GM19351 (cell line): ENCODE data around the gene ODC1.

Source experiments
- ATAC-seq: cut with Tn5 transposase; IDR thresholded peaks from one replicate; pipeline ENCODE4 v1.9.1; 2021; ENCODE audit warnings: mild to moderate bottlenecking, moderate library complexity; ENCODE audit not compliant: unreplicated experiment

Gene ODC1

DNA sequence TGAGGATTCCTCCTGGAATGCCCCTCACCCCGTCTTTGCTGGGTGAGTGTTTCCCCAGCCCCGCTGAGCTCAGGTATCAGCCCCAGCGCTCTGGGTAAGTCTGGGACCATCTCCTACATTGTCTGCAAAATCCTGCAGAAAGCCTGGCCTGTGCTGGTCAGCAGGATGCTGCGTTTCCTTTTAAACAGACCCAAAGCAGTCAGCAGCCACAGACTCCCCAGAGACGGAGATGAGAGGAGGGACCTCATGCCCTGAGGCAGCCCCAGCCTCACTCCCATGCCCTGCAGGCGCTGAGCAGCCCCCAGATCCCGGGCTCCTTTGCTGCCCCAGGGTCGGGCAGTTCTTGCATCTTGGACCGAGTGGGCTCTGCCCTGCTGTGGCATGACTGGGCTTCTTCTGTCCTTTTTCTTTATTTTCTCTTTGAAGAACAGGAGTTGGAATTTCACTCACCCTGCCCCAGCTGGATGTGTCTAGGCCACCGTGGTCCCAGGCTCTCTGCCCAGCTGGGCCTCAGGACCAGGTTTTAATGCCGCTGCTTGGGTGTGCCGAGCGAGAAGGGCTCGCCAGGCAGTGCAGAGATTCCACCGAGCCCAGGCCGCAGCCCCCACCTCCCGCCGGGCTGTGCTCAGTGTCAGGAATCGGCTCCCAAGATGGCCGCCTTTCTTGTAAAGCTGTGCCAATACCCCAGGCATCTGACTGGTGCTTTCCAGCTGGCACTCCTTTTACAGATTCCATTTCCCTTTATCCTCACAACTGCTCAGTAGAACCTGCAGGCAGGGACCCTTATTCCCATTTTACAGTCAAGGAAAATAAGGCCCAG, 43.6 kb downstream of the ODC1 start:
- ATAC-seq, result no peak

DNA sequence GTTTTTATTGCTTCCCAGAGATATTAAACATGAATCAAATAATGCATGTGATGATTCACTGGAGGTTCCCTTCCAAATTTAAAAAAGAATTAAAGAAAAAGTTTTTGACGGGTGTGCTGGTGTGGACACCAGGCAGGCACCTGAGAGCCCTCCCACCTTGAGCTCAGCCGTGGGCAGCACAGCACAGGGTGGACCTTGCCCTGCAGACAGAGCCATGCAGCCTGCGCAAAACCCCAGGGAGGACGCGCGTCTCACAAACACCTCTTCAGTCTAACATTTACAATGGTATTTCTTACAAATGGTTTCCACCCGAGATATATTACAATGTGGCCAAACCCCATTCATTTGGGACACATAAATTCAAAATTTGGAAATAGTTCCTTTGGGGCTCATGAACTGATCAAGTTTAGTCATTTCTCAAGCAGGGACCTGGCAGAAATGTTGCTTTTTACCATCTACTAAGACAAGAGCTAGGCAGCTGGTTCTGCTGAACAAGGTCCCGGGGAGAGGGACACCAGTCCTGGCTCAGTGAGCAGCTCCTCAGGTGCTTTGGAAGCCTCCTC, 45.4 kb downstream of the ODC1 start:
- ATAC-seq, result no peak

DNA sequence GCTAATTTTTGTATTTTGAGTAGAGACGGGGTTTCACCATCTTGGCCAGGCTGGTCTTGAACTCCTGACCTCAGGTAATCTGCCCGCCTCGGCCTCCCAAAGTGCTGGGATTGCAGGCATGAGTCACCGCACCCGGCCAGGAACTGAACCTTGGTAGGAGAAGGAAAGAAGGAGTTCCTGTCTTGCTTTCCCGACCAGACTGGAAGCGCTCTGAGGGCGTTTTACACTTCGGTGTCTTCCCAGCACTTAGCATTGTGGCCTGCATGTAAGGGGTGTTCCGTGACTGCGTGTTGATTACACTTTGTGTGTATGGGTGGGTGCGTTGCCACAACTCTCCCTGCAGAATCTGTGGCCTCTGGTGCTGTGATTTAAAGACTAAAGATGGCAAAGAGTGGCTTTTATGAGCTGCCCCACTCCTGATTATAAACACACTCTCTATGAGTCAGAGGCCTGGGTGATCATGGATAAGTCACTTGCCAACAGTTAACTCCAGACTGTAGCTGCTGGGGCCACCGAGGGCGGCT, 46.0 kb downstream of the ODC1 start:
- ATAC-seq, result no peak

DNA sequence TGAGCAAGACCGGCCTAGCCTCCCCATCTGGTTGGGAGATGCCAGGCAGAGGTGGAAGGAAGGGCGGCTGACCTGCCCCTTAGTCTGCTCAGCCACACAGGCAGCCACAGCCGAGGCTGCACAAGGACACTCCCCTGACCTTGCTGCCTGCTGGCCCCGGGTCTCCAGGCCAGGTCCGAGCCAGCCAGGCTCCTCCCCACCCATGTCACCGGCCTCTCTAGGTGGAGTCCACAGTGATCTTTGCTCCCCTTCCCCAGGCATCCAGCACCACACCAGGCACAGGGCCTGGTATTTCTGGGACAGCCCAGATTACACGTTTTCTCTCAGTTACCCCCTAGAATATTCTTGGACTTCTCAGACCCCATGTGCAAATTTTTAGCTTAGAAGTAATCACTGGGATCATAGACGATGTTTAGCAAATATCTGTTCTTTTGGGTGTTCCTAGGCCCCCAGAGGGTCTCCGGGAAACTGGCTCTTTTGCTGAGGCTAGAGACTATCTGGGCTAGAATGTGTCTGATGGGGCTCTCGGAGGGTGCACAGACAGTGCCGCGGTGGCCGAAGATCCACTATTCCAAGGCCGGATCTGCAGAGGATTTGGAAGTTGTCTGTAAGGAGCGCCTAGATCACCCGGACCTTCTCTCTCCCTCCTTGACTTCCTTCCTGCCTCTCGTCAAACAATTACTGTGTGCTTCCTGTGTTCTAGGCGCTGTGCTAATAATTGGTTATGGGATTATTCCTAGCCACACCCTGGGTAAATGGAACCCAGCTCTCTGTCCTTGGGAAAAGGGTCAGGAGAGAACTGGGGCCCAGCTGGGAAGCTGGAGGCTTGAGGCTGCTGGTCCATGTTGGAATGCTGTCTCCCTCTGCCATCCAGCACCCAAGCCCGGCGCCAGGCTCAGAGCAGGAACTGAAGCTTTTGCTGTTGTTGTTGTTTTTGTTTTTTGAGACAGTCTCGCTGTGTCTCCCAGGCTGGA, 46.9 kb downstream of the ODC1 start:
- no peak for ATAC-seq

DNA sequence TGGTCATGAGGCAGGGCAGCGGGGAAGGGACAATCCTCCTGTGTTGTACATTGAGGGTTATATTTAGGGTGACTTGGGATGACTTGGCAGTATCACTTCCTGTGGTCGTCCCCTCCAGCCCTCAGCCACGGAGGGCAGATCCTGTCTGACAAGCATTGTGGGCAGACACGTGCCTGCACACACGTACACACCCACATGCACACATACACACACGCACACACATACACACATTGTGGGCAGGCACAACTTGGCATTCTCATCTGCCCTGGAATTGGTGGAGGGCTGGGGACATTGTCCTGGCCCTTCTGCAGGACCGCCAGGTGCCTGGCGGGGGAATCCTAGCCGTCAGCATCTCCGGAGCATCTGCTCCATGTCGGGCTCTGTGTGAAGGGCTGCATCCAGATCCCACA, 47.6 kb downstream of the ODC1 start:
- no peak for ATAC-seq

DNA sequence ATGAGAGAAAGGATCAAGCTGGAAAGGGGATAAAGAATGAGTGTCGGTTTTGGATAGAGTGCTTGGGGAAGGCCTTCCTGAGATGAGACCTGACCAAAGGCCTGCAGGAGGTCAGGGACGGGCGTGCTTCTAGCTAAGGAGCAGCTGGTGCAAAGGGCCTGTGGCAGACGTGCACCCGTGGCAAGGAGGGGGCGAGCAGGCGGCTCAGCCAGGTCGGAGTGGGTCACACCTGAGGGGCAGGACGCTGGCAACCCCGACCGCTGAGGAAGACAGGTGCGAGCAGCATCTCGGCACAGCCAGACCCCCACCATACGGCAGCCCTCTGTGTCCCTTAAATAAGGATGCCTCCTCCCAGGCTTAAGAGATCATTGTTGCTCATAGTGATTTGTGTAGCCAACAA, 48.1 kb downstream of the ODC1 start:
- ATAC-seq, result no peak

DNA sequence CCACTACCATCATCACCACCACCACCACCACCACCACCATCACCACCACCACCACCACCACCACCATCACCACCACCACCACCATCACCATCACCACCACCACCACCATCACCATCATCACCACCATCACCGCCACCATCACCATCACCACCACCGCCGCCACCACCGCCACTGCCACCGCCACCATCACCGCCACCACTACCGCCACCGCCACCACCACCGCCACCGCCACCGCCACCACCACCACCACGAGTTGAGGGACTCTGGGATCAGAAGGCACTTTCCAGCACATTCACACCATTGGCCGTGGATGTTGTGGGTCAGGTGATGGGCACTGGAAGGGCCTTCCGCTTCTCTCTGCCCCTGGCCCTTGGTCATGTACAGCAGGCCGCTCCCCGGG, 48.8 kb downstream of the ODC1 start:
- no peak for ATAC-seq

DNA sequence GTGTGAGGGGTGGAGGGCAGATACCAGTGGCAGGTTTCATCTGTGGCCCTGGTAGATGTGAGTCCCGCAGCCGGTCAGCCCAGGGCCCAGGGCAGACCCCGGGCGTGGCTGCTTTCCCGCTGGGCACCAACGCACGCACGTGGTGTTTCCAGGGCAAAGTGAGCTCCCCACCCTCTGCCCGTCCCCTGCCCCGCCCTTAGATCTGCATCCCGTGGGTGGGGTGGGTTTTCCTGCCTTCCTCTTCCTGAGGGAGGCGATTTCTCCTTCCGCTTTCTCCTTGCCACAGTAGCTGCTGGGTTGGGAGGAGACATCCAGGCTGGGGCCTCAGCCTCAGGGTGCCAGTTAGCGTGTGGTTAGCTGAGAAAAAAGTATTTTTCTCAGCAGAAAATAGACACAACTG, 49.6 kb downstream of the ODC1 start:
- no peak for ATAC-seq

DNA sequence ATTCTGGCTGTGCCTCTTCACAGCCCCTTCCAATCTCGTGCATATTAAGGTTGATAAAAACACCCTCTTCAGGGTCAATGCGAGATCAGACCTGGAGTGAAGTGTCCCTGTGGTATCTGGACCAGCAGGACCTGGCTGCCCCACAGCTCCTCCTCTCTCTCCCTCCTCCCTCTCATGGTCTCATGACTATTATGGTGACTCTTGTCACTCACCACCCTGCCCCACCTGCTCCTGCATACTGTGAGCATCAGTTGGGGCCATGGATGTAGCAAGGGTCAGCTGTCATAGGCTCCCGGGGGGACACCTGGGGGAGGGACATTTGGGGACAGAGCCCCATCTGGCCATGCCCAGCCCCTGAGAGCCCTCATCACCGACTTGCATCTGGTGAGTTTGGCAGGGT, 50.2 kb downstream of the ODC1 start:
- no peak for ATAC-seq

DNA sequence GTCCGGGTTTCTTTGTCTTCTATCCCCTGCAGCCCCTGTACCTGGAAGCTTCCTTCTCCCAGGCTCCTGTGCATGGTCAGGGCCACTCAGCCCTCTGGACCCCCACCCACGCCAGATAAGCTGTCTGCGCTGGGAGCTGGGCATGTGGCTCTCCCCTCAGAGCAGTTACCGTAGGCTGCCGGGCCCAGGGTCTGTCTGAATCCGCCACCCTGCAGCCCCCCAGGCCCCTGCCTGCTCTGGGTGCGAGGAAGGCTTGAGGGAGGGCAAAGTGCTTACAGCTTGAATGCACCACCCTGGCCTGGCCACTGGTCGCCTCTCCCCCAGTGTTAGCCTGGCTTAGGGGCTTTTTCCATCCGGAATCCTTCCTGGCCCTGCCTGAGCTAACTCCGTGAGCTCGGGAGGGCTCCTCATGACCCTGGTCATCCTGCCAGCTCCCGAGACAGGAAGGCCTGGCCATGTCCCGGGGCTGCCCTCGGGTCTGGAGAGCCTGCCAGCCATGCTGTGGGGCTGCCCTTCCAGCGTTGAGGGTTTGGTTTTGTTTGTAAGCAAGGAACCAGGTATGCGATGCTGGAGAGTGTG, 50.7 kb downstream of the ODC1 start:
- no peak for ATAC-seq

DNA sequence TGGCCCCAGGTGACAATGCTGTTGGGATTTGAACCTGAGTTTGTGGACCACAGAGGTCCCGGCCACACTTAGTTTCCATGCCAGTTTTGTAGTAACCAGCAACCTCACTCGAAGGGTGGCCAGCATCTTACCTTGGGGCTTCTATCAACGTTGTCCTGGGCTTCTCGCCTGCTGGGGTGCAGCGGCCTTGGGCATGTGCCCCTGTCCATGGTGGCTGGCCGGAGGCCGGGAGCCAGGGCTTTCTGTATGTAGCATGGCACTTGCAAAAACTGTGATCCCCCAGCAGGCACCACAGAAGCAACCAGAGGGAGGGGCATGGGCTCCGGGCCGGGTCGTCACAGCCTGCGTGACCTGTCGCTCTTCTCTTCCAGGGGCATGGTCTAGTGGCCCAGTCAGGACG, 51.7 kb downstream of the ODC1 start:
- no peak for ATAC-seq

DNA sequence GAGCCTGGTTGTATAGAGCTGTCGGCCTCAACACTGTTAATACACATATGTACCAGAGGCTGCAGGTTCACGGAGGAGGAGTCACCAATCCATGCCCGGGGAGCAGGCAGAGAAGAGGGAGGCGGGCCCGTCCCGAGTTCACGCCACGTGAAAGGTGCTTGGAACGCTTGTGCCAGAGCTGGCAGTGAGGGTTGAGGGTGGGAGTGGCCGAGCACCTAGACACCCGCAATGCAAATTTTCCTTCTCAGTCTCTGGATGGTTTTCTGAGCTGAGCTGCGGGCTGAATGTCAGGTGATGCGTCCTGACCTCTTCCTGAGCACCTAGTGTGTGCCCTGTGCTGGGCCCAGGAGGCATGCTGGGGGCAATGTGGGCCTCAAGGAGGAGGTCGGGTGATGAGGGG, 52.2 kb downstream of the ODC1 start:
- no peak for ATAC-seq

DNA sequence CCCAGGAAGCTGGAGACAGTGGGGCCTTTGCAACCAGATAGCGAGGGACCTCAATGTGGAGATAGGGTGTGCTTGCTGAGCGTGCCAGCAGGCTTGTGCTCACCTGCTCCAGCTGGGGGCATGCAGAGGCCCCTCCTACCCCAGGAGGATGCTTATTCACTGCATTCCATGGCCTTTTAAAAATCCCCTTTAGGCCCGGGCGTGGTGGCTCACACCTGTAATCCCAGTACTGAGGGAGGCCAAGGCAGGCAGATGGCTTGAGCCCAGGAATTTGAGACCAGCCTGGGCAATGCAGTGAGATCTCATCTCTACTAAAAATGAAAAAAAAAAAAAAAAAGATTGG, 54.5 kb downstream of the ODC1 start:
- ATAC-seq, result no peak

DNA sequence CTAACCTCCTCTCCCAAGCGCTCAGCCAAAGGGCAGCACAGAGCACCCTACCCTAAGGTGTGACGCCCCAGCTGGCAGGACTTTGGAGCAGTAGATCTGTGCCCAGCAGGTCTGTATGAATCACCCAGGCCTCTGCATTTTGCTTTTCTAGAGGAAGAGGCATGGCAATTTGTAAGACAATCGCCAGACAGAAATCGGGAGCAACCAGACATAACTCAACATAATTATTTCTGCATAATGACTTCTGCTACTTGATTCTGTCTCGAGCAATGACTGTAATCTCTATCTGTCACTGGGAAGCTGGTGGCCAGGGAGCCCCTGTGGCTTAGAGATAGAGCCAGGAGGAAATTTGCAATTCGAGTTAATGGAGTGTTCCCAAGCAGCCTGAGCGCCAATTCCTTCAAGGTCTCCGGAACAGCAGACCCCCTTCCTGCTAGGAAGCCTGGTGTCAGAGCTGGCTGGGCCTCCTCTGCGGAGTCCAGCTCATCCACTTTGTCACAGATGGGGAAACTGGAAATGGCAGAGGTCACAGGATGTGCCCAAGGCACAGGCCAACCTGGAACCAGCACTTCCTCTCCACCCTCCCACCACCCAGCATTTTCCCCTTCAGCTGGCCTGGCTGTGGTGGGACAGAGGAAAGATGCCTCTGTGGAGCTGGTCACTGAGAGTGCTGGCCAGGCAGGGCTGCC, 55.0 kb downstream of the ODC1 start:
- no peak for ATAC-seq

DNA sequence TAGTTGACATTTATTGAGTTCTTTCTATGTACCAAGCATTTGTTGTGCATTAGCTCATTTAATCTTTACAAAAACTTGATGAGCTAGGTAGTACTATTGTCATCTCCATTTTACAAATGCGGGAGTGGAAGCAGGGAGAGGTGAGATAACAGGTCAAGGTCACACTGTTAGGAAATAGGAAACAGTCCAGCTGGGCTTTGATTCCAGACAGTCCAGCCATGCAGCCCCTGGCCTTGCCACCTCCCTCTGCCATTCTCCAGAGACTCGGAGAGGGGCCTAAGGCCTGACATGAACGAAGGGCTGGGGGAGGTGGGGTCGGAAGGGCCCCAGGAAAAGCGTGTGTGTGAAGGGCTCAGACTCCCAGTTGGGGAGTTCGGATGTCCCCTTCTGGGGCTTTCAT, 55.6 kb downstream of the ODC1 start:
- ATAC-seq, result no peak

DNA sequence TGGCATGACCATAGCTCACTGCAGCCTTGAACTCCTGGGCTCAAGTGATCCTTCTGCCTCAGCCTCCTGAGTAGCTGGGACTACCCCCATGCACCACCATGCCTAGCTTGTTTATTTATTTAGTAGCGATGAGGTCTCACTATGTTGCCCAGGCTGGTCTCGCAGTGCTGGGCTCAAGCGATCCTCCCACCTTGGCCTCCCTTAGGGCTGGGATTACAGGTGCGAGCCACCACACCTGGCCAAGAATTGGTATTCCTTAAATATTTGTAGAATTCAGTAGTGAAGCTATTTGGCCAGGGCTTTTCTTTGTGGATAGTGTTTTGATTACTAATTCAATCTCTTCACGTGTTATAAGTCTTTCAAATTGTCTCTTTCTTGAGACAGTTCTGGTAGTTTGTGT, 56.0 kb downstream of the ODC1 start:
- no peak for ATAC-seq

DNA sequence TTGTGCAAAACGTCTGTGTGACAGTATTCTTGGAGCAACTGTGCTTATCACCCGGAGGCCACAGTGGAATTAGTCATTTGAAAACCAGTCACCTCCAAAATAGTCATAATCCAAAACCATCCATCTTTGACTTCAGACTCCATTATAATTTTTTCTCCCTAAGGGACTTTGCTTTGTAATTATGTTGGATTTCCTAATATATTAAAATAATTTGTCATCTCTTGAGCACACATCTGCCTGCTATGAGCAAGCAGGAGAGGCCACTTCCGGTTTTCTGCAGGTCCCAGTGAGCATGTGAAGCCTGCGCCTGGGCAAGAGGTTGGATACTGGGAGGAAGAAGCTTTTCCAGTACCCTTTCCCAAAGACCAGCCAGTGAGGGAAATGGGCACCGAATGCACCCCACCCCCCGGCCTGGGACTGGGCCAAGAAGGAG, 57.7 kb downstream of the ODC1 start:
- ATAC-seq, result no peak
